Gastroesophageal sphincter (tissue), 3 donors: ENCODE data around the gene FAM114A1.

Experiments used
- CTCF ChIP-seq, 4 experiments: fragments of 200-600 bp in 2 of 4; fragments of 450-650 bp in 2 of 4; sonication (generic) in 1 of 4; IDR thresholded peaks; one replicate each; pipeline ENCODE4 v1.5.1; 2017 to 2019; ENCODE audit warnings: antibody characterized with exemption in 4 of 4, mild to moderate bottlenecking in 2 of 4, moderate library complexity in 2 of 4
- POLR2A ChIP-seq, 2 donors: fragments of 450-650 bp; IDR thresholded peaks; one replicate each; pipeline ENCODE4 v1.6.1; 2017; ENCODE audit warnings: antibody characterized with exemption in 2 of 2, mild to moderate bottlenecking in 2 of 2, moderate library complexity in 1 of 2

- TF ChIP-seq POLR2A (IDR thresholded peaks at IDR 0.05), result no peak
- no peak for TF ChIP-seq CTCF (IDR thresholded peaks at IDR 0.05)
Observed at GRCh38 chr4:38924353-38924752, 56.7 kb downstream of the FAM114A1 start.
